CD1c-positive myeloid dendritic cell (primary cell): ENCODE data around the gene PIAS3.

Source experiments
- DNase-seq: peaks from one replicate; pipeline ENCODE4 v3.0.0-alpha.2; 2016; ENCODE audit errors: extremely low spot score

Gene PIAS3

GRCh38 chr1:145858901-145859490, at the start of gene PIAS3:
TSS of gene PIAS3 (minus strand) at chr1:145859081. CDS start at chr1:145858990, 91 bp downstream.
- peak; percentile 93 for DNase-seq

GRCh38 chr1:145908653-145909052, 49.8 kb upstream of the PIAS3 start:
- no peak for DNase-seq

DNA sequence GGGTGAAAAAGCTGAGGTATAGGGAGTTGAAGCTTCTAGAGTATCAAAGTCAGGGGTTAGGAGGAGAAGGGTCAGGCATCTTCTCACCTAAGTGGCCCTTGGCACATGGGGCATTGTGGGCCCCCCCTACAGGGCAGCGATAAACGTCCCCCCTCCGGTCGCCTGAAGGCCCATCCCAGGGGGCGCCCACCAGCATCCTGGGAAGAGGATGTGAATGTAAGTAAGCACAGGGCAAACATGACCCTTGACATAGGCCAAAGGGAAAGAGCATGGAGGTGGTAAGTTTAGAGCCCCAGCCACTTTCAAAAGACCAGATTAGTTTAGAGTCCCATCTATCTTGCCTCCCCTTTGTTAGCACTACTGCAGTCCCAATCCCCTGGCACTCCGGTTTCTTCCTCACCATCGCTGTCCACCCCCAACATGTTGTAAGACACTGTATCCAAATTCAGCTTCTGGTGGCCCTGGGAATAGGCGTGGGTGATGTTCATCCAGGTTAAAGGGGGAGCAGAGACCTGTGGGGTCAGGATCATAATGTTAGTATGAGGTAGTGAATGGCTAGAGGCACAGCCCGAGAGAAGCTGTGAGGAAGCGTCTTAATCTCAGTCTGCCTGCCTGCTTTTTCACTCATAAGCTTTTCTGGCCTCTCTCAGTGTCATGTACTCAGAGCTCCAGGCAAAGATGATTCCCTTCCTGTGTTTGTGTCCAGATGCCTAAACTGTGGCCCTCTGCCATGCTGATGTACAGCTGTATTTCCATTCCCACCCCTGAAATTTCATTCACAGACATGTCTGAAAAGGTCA, 48.3 kb upstream of the PIAS3 start:
- no peak for DNase-seq

GRCh38 chr1:145901312-145902021, 42.6 kb upstream of the PIAS3 start:
- DNase-seq = no peak

GRCh38 chr1:145898756-145899155, 39.9 kb upstream of the PIAS3 start:
- DNase-seq = no peak

DNA sequence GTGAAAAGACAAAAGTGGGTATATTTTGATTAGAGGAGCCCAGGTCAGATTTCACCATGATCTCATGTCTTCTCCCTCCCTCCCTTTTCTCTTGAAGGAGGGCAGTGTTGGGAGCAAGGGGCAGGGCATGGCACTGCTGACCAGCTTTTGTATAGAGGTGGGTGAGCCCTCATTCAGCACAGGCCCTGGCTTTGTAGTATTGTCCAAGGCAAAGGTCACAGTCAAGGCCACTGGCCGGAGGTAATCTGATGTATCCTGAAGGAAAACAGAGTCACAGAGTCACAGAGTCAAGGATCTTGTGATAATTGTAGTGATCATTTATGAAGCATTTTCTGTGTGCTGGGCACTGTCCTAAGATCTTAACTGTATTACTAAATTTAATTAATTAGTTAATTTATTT, 39.1 kb upstream of the PIAS3 start:
- no peak for DNase-seq

DNA sequence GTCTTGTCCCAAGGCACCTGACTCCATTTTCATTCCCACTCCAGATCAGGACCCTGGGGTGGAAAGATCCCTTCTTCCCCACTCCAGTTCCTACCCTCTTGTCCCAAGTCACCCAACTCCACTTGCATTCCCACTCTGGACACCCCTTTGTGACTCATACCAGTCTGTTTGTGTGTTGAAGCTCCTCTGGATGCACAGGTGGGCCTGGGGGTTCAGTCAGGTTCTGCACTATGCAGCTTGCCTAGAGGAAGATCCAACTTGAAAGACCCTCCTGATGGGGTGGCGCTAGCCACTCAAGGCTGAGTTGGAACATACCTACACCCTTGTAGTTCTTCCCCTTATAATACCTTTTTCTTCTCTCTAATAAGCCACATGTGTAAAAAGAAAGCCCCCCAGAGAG, 36.6 kb upstream of the PIAS3 start:
- no peak for DNase-seq

DNA sequence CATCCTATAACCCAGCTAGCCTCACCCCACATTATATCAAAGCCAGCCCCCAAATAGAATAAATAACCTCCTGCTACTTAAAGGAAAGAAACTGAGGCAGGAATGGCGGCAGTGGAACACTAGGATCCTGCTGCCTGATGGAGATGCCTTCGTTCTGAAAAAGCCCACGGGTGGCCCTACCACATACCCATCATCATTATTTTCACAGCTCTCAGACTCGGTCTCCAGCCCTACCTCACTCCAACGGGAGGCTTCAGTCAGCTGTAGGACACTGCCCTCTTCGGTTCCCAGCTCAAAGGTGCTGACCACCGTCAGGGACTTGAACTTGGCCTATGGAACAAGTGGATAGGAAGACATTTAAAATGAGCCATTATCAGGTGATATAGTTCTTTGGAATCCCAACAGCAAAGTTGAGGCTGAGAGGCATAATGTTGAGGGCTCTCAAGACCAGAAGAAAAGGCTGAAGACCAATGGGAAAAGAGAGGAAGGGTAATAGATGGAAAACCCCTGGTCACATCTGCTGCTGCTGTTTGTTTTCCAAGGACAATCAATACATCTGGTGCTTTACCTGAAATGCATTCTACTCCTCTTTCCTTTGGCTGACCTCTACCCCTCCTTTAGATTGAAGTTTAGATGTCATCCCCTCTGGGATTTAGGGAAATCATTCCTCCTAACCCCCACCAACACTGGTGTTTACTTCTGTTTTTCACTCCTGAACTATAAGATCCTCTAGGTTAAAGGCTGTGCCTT, 34.6 kb upstream of the PIAS3 start:
- no peak for DNase-seq

GRCh38 chr1:145892486-145893087, 33.7 kb upstream of the PIAS3 start:
- DNase-seq = no peak

GRCh38 chr1:145891587-145892485, 33.0 kb upstream of the PIAS3 start:
- peak; percentile 74 for DNase-seq

DNA sequence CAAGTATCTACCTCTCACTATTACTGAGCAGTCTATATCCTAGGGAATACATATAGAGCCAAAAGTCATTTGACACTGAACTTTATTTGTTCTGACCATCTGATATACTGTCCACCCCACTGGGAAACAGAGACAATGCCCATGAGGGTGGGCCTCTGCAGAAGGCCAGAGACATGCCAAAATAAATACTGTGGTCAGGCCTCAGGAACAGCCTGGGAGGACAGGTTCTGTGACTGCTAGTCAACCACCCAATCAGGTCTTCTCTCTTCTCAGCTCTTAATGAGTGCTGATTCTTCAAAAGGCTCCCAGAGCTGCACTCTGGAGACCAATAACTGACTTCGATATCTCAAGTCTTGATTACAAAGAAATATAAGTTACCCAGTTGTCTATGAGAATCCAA, 32.3 kb upstream of the PIAS3 start:
- DNase-seq = no peak

GRCh38 chr1:145889722-145890121, 30.8 kb upstream of the PIAS3 start:
- no peak for DNase-seq

- DNase-seq = no peak
These were observed 28.8 kb upstream of the PIAS3 start for GRCh38 chr1:145887631-145888030.

GRCh38 chr1:145886816-145887215, 27.9 kb upstream of the PIAS3 start:
- no peak for DNase-seq

GRCh38 chr1:145886390-145886789, 27.5 kb upstream of the PIAS3 start:
- no peak for DNase-seq

- DNase-seq = peak; percentile 87
These were observed 26.9 kb upstream of the PIAS3 start, which contains the start of gene ANKRD35 for GRCh38 chr1:145885738-145886287. TSS of gene ANKRD35 (minus strand) at chr1:145885866. CDS start at chr1:145885758, 108 bp downstream.

- no peak for DNase-seq
These were observed 25.8 kb upstream of the PIAS3 start for GRCh38 chr1:145884675-145885074.

- DNase-seq = no peak
These were observed 20.9 kb upstream of the PIAS3 start for GRCh38 chr1:145879775-145880174.

DNA sequence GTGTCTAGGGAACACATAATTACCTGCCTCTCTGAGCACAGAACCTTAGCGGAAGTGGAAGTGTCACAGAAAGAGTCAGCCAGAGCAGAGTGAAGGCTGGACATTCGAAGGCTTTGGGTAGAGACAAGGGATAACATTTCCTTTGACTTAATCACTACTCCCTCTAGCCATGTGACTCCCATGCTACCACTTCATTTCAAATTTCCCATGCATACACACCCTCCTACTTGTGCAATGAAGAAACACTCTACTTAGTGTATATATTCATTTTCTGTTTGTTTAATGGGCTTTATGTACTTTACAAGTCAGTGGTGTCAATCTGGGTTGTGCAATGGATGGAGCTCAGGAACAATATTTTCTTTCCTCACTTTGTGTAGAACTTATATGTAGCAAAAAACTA, 19.8 kb upstream of the PIAS3 start:
- no peak for DNase-seq

GRCh38 chr1:145877923-145878486, 19.1 kb upstream of the PIAS3 start:
- no peak for DNase-seq
